Midbrain (tissue), 1 donor: ENCODE measurements around the gene LAMA2.
A peak's percentile ranks its signal among the peaks of the same experiment; 100 is the strongest.

Source experiments
- DNase-seq: peaks from one replicate; lab custom pipeline; 2025; lab: John Stamatoyannopoulos, UW

LAMA2 gene

GRCh38 chr6:129494099-129494498, 611.2 kb downstream of the LAMA2 start:
- no peak for DNase-seq

- no peak for DNase-seq
These were observed 611.6 kb downstream of the LAMA2 start for GRCh38 chr6:129494586-129494985.

GRCh38 chr6:129495652-129496051, 612.7 kb downstream of the LAMA2 start:
- DNase-seq = no peak

- DNase-seq = no peak
These were observed 614.8 kb downstream of the LAMA2 start for GRCh38 chr6:129497481-129498441.

GRCh38 chr6:129498541-129498940, 615.6 kb downstream of the LAMA2 start:
- no peak for DNase-seq

- DNase-seq = peak; percentile 65
These were observed 616.3 kb downstream of the LAMA2 start for GRCh38 chr6:129498950-129499842.

- DNase-seq = no peak
These were observed 616.9 kb downstream of the LAMA2 start for GRCh38 chr6:129499843-129500219.

GRCh38 chr6:129500958-129501739, 618.2 kb downstream of the LAMA2 start:
- DNase-seq = peak; percentile 57

- DNase-seq = no peak
These were observed 619.1 kb downstream of the LAMA2 start for GRCh38 chr6:129501740-129502660.

GRCh38 chr6:129504456-129504855, 621.5 kb downstream of the LAMA2 start:
- DNase-seq = no peak

- no peak for DNase-seq
These were observed 624.3 kb downstream of the LAMA2 start for GRCh38 chr6:129507059-129507807.

- no peak for DNase-seq
These were observed 624.9 kb downstream of the LAMA2 start for GRCh38 chr6:129507846-129508245.

GRCh38 chr6:129508477-129509145, 625.7 kb downstream of the LAMA2 start:
- DNase-seq = no peak

- DNase-seq = no peak
These were observed 628.0 kb downstream of the LAMA2 start for GRCh38 chr6:129510950-129511349.

- DNase-seq = no peak
These were observed 630.5 kb downstream of the LAMA2 start for GRCh38 chr6:129513471-129513870.

- DNase-seq = no peak
These were observed 632.1 kb downstream of the LAMA2 start for GRCh38 chr6:129515004-129515403.

GRCh38 chr6:129516005-129516404, 633.1 kb downstream of the LAMA2 start:
- DNase-seq = no peak

- no peak for DNase-seq
These were observed 633.8 kb downstream of the LAMA2 start for GRCh38 chr6:129516787-129517186.

GRCh38 chr6:129517288-129517687, 634.4 kb downstream of the LAMA2 start:
- no peak for DNase-seq

GRCh38 chr6:129519750-129520149, 636.8 kb downstream of the LAMA2 start:
- DNase-seq = no peak
